RWPE2 (cell line): ENCODE data around the gene CD2AP.
A peak's percentile ranks its signal among the peaks of the same experiment; 100 is the strongest.

ENCODE experiments used
- ATAC-seq: fragments of 200-7000 bp; cut with Tn5 transposase; 3 replicates; pipeline ENCODE4 v1.9.1; 2021; ENCODE audit warnings: low read depth
- DNase-seq: peaks from one replicate; pipeline ENCODE4 v3.0.0-alpha.2; 2020; ENCODE audit warnings: low spot score
- H3K27ac ChIP-seq: fragments of 450-650 bp; 2 replicates; pipeline ENCODE4 v1.5.1; 2017; ENCODE audit warnings: mild to moderate bottlenecking; ENCODE audit not compliant: poor library complexity, severe bottlenecking
- H3K27me3 ChIP-seq: fragments of 250-450 bp; sonication (Bioruptor Pico); 2 replicates; pipeline ENCODE4 v1.5.1; 2021; ENCODE audit warnings: mild to moderate bottlenecking, moderate library complexity; ENCODE audit not compliant: insufficient read depth, poor library complexity, severe bottlenecking
- H3K36me3 ChIP-seq: fragments of 250-450 bp; sonication (Bioruptor Pico); 2 replicates; pipeline ENCODE4 v1.5.1; 2020; ENCODE audit warnings: low read depth, mild to moderate bottlenecking, moderate library complexity
- H3K4me1 ChIP-seq: fragments of 250-450 bp; sonication (Bioruptor Pico); 2 replicates; pipeline ENCODE4 v1.5.1; 2021; ENCODE audit warnings: mild to moderate bottlenecking, moderate library complexity; ENCODE audit not compliant: insufficient read depth, poor library complexity, severe bottlenecking
- H3K4me3 ChIP-seq: fragments of 250-450 bp; sonication (Bioruptor Pico); 2 replicates; pipeline ENCODE4 v1.5.1; 2021; ENCODE audit warnings: mild to moderate bottlenecking, moderate library complexity; ENCODE audit not compliant: severe bottlenecking
- H3K9me3 ChIP-seq: fragments of 250-450 bp; sonication (Bioruptor Pico); 2 replicates; pipeline ENCODE4 v1.5.1; 2021; ENCODE audit warnings: mild to moderate bottlenecking, moderate library complexity; ENCODE audit not compliant: severe bottlenecking
- TF ChIP-seq, protein P1 (sequence below): fragments of 450-650 bp; IDR thresholded peaks from one replicate; pipeline ENCODE4 v1.5.1; 2017; ENCODE audit warnings: mild to moderate bottlenecking, moderate library complexity; ENCODE audit not compliant: poor library complexity, severe bottlenecking

The CD2AP gene

DNA sequence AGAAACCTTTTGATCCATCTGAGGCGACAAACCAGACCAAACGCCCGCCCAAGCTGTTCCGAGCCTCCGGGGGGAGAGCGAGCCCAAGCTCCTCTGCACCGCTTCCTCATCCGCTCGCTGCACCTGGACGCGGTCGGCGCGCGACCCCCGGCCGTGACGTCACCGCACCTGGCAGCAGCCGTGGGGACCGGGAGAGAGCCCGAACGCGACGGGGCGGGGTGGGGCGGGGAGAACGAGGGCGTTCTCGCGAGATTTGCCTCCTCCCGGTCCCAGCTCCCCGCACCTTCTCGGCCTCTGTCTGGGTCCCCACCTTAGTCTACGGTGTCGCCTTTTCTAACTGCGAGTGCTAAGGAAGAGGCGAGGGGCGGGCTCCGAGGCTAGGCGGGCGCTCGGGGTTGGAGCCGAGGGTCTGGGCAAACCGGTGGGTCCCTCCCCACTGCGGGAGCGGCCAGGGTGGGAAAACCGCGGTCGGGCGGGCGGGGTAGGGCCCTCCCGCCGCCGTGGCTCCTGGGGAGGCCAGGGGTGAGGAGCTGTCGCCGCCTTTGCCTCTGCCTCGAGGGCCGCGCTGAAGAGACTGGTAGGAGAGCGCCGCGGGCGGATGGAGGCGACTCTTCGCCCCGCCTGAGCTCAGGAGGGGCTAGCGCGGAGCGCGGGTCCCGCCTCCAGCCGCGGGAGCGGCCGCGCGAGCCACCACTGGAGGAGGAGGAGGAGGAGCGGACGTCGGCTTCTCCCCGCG is at the start of gene CD2AP:
CD2AP (plus strand) TSS at position 293 of the 736 bp plus-strand sequence. CDS start 456 bp downstream, outside the sequence.
- Histone ChIP-seq H3K9me3 (no peaks in the 10 kb centered on the region), H3K27me3 (no peaks in the 10 kb centered on the region), H3K4me1 (peaks cover 27% of the 10 kb centered on the region), H3K27ac (peak within 1 kb of the TSS; percentile 78), H3K36me3 (no peaks in the 10 kb centered on the region), H3K4me3 (peak within 1 kb of the TSS; percentile 92)
- DNase-seq (peak; percentile 83), ATAC-seq (peak; percentile 77)
- TF ChIP-seq, protein P1, sequence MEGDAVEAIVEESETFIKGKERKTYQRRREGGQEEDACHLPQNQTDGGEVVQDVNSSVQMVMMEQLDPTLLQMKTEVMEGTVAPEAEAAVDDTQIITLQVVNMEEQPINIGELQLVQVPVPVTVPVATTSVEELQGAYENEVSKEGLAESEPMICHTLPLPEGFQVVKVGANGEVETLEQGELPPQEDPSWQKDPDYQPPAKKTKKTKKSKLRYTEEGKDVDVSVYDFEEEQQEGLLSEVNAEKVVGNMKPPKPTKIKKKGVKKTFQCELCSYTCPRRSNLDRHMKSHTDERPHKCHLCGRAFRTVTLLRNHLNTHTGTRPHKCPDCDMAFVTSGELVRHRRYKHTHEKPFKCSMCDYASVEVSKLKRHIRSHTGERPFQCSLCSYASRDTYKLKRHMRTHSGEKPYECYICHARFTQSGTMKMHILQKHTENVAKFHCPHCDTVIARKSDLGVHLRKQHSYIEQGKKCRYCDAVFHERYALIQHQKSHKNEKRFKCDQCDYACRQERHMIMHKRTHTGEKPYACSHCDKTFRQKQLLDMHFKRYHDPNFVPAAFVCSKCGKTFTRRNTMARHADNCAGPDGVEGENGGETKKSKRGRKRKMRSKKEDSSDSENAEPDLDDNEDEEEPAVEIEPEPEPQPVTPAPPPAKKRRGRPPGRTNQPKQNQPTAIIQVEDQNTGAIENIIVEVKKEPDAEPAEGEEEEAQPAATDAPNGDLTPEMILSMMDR = no peak

DNA sequence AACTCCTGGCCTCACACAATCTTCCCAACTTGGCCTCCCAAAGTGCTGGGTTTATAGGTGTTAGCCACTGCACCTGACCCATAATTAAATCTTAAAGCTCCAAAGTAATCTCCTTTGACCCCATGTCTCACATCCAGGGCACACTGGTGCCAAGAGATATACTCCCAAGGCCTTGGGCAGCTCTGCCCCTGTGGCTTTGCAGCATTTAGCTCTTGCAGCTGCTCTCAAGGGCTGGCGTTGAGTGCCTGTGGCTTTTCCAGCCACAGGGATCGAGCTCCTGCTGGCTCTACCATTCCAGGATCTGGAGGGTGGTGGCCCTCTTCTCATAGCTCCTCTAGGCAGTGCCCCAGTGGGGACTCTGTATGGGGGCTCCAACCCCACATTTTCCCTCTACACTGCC is 49.3 kb upstream of the CD2AP start:
- Histone ChIP-seq H3K4me3 (no peak overlapping the region), H3K27ac (no peak overlapping the region), H3K9me3 (no peaks in the 10 kb centered on the region), H3K27me3 (no peaks in the 10 kb centered on the region), H3K36me3 (no peaks in the 10 kb centered on the region), H3K4me1 (no peaks in the 10 kb centered on the region)
- TF ChIP-seq, protein P1 = no peak
- no peak for ATAC-seq
- DNase-seq = no peak

- H3K4me3 ChIP-seq = no peak overlapping the region
- no peak overlapping the region for H3K27ac ChIP-seq
- H3K9me3 ChIP-seq = no peaks in the 10 kb centered on the region
- no peaks in the 10 kb centered on the region for H3K27me3 ChIP-seq
- no peak for ATAC-seq
- DNase-seq = no peak
- H3K4me1 ChIP-seq = no peaks in the 10 kb centered on the region
- H3K36me3 ChIP-seq = no peaks in the 10 kb centered on the region
- TF ChIP-seq, protein P1 = no peak
Measured at GRCh38 chr6:47428746-47429664, 48.6 kb upstream of the CD2AP start.

- TF ChIP-seq, protein P1 = no peak
- no peak for ATAC-seq
- DNase-seq = no peak
- Histone ChIP-seq H3K9me3 (no peaks in the 10 kb centered on the region), H3K27ac (no peak overlapping the region), H3K36me3 (no peaks in the 10 kb centered on the region), H3K4me1 (no peaks in the 10 kb centered on the region), H3K4me3 (no peak overlapping the region), H3K27me3 (no peaks in the 10 kb centered on the region)
Measured at GRCh38 chr6:47434372-47435253, 43.0 kb upstream of the CD2AP start.
